ENCODE data around the gene STK25.

Gene STK25

DNA sequence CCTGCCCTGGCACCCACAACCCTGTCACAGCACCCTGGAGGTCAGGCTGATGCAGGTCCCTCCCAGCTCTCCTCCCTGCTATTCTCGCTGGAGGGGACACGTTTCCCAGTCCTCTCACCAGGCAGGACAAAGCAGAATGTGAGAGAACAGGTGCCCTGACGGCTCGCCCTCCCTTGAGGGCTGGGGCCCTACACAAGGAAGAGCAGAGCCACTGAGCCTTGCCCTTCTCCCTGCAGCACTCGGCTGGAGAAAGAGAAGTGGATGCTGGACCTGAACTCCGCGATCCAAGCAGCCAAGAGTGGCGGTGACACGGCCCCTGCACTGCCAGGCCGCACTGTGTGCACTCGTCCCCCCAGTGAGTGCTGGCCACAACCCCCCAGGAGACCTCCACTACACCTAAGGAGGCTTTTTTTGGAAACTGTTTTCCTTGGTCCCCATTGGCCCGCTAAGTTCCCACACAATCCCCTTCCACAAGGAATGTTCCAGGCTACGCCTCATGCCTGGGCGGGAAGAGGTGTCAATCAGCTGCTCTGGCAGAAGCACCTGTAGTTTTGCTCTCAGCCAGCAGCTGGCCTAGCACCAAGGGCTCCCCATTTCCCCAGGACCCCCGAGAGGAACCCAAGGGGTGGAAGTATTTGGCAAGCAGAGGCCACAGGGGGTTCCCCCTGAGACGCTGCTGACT, 17.4 kb downstream of the STK25 start:
- no peak for TF ChIP-seq CTCF (IDR thresholded peaks at IDR 0.05; ENCODE audit: low read depth, low read length)
- DNase-seq (ENCODE audit: extremely low read depth, low read depth): no peak

DNA sequence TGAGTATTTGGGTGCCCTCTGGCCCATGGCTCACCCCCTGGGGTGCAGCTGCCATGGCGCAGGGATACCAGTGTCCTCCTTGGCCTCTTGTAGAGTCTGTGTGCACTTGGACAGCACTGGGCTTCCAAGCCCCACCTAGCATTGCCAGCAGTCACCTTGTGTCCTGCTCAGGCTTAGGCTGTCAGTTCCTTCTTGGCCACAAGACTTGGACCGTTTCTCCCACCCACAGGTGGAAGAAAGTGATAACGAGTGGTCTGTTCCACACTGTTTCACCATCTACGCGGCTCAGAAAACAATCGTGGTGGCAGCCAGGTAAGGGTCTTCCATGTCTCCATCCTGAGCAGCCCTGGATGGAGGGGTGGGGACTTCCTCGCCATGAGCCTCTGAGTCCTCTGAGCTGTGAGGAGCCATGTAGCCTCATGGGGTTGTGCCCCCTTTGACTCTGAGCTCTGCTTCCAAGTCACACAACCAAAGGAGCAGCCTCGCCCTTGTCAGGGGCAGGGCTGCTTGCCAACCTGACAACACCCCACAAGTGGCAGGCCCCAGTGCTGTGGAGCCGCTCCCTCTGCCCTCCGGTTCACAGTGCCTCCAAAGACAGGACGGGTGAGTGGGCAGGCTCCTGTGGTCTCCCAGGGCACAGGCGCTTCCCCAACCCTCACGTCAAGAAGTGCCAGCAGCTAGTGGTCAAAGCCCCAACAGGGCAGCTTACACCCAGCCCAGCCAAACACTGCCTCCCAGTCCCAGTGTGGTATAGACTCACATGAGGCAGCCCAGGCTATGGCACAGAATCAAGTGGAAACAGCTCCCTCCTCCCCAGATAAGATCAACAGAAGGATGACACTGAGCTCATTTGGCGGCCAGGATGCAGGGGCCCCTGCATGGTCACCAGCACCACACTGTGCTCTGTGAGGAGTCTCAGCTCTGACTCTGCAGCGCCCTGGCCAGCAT, 18.4 kb downstream of the STK25 start:
- DNase-seq (ENCODE audit: extremely low read depth, low read depth): no peak
- no peak for TF ChIP-seq CTCF (IDR thresholded peaks at IDR 0.05; ENCODE audit: low read depth, low read length)

DNA sequence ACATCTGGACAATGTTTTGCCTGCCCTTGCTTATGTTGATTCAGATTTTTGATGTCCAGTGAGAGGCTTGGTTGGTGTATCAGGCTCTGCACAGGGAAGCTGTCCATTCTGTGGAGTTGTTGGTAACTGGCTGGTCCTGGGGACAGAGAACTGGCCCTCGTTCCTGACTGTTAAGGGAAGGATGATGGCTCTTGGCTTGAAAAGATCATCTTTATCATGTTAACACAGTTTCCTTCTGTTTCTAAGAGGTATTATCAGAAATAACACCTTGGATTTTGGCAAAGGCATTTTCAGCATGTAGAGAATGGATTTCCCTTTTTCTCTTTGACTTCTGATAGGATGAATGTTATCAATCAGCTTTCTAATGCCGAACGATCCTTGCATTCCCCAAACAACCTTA, 19.3 kb downstream of the STK25 start:
- no peak for DNase-seq (ENCODE audit: extremely low read depth, low read depth)
- no peak for TF ChIP-seq CTCF (IDR thresholded peaks at IDR 0.05; ENCODE audit: low read depth, low read length)

DNA sequence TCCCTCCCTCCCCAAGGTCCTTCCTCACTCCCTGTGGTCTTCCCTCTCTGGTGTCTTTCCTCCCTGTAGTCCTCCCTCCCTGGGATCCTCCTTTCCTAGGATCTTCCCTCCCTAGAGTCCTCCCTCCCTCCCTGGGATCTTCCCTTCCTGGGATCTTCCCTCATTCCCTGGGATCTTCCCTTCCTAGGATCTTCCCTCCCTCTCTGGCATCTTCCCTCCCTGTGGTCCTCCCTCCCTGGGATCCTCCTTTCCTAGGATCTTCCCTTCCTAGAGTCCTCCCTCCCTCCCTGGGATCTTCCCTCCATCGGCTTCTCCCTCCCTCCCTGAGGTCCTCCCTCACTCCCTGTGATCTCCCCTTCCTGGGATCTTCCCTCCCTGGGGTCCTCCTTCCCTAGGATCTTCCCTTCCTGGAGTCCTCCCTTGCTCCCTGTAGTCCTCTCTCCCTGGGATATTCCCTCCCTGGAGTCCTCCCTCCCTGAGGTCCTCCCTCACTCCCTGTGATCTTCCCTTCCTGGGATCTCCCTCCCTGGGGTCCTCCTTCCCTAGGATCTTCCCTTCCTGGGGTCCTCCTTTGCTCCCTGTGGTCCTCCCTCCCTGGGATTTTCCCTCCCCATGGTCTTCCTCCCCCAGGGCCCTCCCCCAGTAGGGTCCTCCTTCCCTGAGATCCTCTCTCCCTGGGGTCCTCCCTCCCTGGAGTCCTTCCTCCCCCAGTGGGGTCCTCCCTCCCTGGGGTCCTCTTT, 23.0 kb downstream of the STK25 start:
- DNase-seq (ENCODE audit: extremely low read depth, low read depth): no peak
- no peak for TF ChIP-seq CTCF (IDR thresholded peaks at IDR 0.05; ENCODE audit: low read depth, low read length)

DNA sequence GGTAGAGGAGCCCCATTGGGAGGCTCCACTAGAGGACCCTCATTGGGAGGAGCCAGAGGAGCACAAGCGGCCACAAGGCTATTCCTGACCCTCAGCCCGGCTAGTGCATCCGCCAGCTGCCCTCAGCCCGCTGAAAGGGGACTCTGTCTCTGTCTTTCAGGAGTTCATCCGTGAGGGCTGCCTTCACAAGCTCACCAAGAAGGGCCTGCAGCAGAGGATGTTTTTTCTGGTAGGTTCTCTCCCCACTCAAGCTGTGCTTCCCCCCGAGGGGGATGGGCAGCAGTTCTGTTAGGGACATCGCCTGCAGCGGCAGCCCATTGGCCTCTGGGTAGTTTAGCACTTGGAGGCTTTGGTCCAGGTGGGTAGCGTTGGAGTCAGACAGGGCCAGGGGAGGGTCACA, 25.1 kb downstream of the STK25 start:
- no peak for TF ChIP-seq CTCF (IDR thresholded peaks at IDR 0.05; ENCODE audit: low read depth, low read length)
- no peak for DNase-seq (ENCODE audit: extremely low read depth, low read depth)

DNA sequence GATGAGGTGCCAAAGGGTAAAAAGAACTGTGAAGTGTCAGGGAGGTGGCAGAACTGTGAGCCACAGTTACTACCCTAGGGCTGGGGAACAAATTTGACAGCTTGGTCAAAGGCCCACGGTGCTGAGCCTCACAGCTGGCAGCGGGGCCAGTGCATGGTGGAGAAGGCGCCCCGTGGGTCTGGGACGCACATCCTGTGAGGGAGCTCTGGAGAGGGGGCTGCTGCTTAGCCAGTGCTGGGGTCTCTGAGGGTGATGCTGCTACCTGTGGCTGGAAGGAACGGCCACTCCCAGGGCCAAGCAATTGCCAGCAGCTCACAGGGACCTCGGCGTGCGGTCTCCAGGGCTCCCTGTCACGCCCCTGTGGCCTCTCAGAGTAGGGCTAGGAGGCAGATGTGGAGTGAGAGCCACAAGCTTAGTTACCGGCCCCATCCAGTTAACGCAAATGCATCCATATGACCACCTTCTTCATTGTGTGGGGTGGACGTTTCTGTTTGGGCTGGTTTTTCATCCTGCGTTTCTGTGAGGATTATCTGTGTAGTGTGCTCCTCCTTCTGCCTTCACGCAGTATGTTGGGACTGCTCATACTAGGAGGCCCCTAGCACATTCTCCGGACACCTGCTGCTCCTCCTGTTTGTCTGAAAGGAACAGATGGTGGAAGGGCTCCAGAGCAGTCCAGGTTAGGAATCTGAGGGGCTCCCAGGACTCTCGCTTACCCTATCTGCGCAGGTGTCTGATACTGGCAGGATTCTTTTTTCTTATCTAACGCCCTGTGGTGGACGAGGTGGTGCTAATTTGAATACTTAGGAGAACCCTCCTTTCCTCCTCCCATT, 26.0 kb downstream of the STK25 start:
- TF ChIP-seq CTCF (IDR thresholded peaks at IDR 0.05; ENCODE audit: low read depth, low read length): no peak
- no peak for DNase-seq (ENCODE audit: extremely low read depth, low read depth)

All from AG09319 (cell line).